Endometrial microvascular endothelial cells (primary cell): ENCODE measurements around the gene KCNC4. TPM values are rescaled to one million over a fixed set of nuclear protein-coding genes. Genes with fewer than 3 reads are reported as not detected.

Experiments
- in situ Hi-C: cut with HindIII; loops from 2 replicates; pipeline ENCODE4 v1.10.0; 2017; ENCODE audit warnings: low sequenced_read_pairs, low pct_unique_long_range_greater_than_20kb; ENCODE audit errors: inconsistent ontology term
- total RNA-seq: library from RNA; depleted of rRNA; stranded (reverse); fragments of >200 nt; gene quantifications from one replicate; pipeline ENCODE4 v1.2.3, GENCODE V29; 2015; ENCODE audit errors: inconsistent ontology term

The KCNC4 gene
- total RNA-seq, 1 donor from 2014 or later = 3.3 TPM

DNA sequence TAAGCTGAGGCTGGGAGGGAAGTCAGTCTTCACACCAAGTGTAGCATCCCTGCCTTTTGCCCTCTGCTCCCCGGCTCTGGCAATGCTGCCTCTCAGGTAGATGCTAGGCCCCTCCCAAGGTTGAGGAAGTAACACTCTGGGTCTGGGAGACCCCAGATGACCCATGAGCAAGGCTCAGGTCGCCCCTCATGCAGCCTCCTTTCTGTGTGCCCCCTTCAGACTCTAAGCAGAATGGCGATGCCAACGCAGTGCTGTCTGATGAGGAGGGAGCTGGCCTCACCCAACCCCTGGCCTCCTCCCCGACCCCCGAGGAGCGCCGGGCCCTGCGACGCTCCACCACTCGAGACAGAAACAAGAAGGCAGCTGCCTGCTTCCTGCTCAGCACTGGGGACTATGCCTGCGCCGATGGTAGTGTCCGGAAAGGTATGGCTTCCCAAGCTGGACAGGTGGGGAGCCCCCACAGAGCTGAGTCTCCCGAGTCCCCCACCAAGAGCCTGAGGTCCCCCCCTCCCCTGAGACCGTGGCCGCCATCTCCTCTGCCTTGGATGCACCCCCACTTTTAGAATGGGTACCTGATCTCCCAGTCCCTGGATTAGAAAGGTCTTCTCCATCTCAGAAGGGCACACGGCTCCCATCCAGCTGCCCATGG, 15.8 kb downstream of the KCNC4 start:
- in situ Hi-C loops = no loop called here

DNA sequence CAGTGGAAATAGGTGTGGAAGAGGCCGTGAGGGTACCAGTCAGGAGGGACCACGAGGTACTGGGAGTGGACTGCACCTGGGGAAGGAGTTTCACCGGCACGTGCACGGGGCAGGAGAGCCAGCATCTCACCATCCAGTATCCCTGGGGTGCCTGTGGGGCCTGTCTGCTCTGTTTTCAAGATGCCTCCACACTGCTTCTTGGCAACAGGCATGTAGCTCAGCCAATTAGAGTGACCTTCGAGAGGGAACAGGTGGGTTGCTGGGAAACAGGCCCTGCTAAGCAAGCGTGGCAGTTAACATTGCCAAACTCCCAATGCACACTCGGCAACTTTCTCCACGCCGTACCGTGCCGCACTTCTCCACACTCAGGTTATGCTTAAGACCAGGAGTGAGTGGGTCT, 17.7 kb downstream of the KCNC4 start:
- in situ Hi-C loops = no loop called here

DNA sequence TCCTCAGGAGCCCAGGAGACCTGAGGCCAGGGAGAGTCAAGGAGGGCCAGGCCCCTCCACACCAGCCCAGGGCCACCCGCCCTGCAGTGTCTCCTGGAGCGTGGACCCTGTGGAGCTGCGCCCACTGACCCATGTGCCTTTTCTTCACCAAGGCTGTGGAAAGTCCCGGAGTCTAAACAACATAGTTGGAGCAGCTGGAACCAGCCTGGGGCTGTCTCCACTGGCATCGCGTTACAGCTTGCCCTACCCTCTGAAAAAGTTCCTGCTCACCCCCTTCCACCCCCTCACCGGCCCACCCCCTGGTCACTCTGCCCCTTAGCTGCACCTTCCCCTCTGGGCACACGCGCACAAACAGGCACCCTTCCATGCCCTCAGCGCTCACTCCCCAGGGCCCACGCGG, 18.3 kb downstream of the KCNC4 start:
- in situ Hi-C loops = no loop called here

- in situ Hi-C loops = no loop called here
Measured at GRCh38 chr1:110228869-110229268, 18.8 kb downstream of the KCNC4 start.

DNA sequence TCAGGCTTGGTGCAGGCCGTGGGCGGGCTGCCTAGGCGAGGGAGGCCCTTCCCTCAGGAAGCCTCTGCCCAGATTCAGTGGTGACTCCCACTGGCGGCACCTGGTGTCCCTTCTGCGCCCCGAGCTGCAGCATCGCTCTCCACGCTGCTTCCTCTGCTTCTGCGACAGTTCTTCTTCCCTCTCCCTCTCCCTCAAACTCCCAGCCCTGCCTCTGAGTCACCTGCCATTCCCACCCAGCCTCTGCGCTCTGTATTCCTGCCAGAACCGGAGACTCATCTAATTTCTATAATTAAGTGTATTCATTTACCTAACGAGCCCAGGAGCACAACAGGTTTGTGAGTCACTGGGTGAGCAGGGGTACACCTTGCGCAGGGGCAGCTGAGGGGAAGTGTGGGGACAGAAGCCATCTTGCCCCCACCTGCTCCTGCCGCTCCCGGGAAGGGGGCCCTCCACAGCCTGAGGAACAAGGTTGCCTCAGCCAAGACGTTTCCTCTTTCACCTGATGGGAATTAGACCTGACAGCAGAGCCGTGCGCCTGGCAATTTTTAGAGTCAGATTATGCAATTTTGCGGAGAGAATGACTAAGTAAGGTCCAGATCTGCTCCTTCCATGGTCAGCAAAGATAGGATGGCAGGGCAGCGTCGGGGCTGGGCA, 19.4 kb downstream of the KCNC4 start:
- in situ Hi-C loops = no loop called here

DNA sequence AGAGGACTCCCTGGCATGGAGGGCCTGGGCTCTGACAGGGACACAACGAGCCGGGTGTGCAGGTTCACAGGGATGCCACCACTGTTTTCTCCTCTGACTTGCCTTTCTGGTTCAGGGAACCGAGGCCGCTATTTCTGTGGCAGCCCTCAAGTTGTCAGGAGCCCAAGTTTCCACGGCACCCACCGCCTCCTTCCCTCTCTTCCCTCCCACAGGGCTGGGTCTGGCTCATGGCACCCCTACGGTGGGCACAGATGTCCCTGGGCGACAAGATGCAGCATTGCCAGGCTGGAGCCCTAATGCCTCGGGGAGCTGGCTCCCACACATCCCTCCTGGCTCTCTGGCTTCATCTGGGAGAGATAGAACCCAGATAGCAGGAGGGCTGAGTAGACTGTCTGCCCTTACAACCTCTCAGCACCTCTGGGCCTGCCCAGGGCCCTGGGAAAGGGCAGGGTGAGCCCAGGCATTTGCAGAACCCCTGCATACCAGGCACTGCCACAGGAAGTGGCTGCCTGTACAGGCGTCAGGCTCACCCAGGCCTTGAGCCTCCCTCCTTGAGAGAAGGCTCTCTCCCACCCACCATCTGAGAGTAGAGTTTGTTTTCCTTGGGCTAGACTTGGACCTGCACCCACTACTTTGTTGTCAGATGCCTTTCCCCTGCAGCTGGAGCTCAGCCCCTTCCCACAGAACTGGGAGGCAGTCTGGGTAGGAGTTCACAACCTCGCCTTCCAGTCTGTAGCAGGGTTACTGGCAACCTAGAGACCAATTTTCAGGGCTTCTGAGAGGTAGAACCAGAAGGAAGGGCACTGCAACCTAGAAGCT, 20.5 kb downstream of the KCNC4 start:
- in situ Hi-C loops = no loop called here

DNA sequence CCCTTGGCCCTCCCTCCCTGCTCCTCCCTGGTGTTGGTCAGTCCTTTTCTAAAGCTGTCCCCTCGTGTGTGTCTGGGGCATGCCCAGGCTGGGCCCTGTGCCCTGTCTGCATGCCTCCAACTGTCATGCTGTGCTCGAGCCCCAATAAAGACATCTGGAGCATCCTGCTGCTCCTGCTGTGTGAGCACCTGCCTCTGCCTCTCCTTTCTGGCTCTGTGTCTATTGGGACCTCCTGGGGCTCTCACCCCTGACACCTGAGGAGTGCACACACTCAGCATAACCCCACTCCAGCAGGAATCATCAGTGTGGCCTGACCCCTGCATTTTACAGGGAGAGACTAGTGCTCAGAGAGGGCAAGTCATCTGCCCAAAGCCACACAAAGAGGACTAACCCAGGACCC, 23.7 kb downstream of the KCNC4 start:
- in situ Hi-C loops = no loop called here

- in situ Hi-C loops = no loop called here
Measured at GRCh38 chr1:110234691-110235090, 24.6 kb downstream of the KCNC4 start.

GRCh38 chr1:110235181-110235833, 25.2 kb downstream of the KCNC4 start:
- in situ Hi-C loops = no loop called here

DNA sequence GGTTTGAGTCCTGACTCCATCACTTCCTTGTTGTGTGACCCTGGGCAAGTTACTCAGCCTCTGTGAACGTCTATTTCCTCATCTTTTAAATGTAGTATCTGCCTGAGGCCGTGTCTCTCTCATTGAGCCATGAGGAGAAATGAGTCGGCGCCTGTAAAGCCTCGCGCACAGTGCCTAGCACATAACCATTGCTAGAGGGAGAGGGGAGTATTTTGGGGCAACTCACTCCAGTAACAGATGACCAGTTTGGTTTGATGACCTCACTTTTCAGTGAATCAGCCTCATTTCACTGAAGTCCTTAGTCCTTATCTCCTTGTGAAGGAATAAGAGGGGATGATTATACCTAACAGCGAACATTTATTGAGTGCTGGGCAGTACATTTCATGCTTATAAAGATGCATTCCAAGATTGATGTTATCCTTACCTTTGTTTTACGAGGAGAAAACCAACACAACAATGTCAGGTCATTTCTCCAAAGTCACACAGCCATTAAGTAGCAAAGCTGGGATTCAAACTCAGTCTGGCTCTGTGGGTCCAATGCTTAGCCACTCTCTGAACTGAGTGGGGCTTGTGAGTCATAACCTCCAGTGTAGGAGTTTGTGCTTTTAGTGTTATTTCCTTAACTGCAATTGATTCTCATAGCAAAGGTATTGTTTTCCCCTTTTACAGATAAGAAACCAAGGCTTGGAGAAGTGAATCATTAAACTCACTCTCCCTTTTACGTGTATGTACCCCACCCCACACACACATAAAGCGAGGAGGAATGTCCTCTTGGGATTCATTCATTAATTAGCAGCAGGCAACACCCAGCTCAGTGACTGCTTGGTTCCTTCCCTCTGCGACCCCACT, 25.9 kb downstream of the KCNC4 start:
- in situ Hi-C loops = no loop called here

DNA sequence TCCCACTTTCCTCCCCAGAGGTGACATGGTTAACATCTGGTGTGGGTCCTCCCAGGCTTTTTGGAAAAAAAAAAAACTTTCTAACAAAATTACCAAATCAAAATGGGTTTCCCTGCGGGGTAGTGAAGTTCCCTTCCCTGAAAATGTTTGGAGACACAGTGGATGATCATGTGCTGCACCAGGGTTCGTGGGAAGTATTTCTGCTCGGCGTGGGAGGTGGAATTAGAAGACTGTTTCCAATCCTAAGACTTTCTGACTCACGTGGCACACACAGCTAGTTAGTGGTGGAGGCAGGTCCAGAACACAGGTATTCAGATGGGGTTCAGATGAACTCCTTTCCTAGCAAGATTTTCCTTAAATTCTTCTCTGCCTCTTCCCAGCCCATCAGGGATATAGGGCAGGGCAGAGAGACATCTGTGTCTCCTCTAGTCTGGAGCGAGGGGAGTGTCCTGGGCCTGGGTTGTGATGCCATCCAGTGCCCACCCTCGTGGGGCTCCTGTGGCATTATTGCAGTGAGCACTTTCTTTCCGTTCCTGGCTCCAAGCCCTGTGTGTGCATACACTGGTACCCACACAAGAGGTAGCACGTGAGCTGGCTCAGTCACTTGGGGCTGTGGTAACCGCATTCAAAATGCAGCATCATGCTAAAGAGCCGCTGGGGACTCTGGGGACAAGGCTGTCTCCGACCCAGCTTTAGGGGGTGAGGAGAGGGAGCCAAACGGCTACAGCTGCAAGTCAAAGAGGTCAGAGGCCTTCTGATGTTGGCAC, 27.5 kb downstream of the KCNC4 start:
- in situ Hi-C loops = no loop called here

DNA sequence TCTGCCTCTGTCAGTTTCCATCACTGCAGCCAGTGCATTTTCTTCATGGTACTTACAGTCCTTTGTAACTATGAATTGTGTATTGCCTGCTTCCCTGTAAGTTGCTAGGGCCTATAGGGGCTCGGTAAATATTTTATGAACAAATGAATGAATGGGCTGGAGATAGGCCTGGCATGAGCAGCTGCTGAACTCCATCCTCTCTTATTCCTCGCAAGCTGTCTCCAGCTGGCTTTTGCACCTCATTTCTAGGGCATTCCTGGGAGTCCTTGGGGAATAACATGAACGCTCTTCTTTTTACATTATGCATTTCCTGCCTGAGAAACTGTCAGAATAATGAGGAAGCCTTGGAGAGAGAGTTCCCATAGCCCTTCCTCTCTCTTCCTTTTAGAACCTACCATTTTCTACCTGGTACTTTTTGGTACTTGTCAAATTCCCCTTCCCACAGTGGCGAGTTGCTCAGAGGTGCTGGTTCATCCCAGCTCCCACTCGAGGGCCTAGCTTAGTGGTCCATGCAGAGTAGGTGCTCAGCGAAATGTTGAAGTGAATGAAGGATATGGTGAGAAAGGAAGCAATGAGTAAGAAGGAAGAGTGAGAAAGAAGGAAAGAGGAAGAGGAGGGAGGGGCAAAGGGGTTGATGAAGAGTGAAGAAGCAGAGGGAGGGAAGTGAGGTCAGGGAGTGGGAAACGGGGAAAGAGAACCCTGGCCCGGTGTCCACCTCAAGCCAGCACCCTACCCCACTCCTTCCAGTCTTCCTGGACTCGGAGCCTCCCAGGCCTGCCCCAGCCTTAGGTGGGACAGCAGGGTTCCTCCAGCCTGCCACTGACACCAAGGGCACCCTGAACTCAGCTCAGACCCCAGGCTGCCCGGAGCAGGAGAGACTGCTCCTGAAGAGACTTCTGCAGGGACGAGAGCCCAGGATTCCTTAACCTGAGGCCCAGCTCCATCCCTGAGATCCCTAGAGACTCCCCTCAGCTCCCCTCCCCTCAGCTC, 29.6 kb downstream of the KCNC4 start:
- in situ Hi-C loops = no loop called here

- in situ Hi-C loops = no loop called here
Measured at GRCh38 chr1:110240476-110241210, 30.5 kb downstream of the KCNC4 start.

DNA sequence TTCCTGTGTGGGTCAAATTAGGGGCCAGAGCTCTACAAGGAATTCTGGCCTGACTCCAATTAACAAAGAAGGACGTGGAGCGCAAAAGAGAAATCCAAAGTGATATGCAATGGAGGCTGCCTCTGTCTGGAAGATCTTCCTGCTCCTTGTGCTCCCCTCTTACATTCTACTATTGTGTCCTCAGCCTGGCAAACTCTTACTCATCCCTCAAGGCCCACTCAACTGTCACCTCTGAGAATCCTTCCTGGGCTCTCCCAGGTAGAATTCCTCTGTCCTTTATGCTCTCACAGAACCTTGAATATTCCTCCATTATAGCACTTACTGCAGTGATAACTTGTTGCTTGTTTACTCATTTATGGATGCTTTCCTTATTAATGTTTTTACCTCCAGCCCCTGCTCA, 31.4 kb downstream of the KCNC4 start:
- in situ Hi-C loops = no loop called here

- in situ Hi-C loops = no loop called here
Measured at GRCh38 chr1:110242062-110242461, 31.9 kb downstream of the KCNC4 start.

GRCh38 chr1:110242731-110243130, 32.6 kb downstream of the KCNC4 start:
- in situ Hi-C loops = no loop called here
